ENCODE measurements around the gene COG6. TPM values are rescaled to one million over a fixed set of nuclear protein-coding genes. Genes with fewer than 3 reads are reported as not detected.

Gene COG6
- total and polyA plus RNA-seq, 2 of the 8 experiments (the other 6 are each of a cell fraction or from before 2014, with no cell fraction given) = 8.8 to 22.3 TPM

DNA sequence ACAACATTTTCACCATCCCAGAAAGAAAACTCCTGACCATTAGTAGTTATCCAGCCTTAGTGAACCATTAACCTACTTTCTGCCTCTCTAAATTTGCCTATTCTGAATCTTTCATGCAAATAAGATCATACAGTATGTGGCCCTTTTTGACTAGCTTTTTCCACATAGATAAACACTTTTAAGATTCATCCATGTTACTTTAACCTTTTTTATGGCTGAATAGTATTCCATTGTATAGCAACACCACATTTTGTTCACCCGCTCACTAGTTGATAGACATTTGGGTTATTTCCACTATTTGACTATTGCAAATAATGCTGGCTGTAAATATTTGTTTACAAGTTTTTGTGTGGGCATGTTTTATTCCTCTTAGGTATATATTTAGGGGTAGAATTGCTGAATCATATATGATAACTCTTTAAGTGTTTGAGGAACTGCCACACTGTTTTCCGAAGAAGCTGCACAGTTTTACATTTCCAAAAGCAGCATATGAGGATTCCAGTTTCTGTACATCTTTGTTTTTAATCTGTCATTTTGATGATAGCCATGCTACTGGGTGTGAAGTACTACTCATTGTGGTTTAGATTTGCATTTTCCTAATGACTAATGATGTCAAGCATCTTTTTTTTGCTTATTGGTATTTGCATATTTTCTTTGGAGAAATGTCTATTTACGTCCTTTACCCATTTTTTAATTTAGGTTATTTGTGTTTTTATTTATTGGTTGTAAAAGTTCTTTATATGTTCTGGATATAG is 17.1 kb downstream of the COG6 start:
- no peak overlapping the region for H3K14ac ChIP-seq (ENCODE audit: insufficient read length)
- no peak overlapping the region for H2BK15ac ChIP-seq (ENCODE audit: low read length)
- H3K23ac ChIP-seq (ENCODE audit: insufficient read length) = no peak overlapping the region
- H3K9me3 ChIP-seq (ENCODE audit: insufficient read depth in 2 of 2, low read depth in 1 of 2, low read length in 1 of 2) = no peaks in the 10 kb centered on the region
- no peaks in the 10 kb centered on the region for H3K23me2 ChIP-seq (ENCODE audit: low read depth, low read length)
- H4K20me1 ChIP-seq (replicated peaks in 1 of 2; ENCODE audit: control insufficient read depth in 1 of 2, insufficient read depth in 2 of 2, low read length in 2 of 2) = no peaks in the 10 kb centered on the region
- H3K27me3 ChIP-seq (replicated peaks in 1 of 4; ENCODE audit: control insufficient read depth in 3 of 4, extremely low read depth in 1 of 4, insufficient read depth in 3 of 4, low read length in 3 of 4) = no peaks in the 10 kb centered on the region
- no peak overlapping the region for H3K18ac ChIP-seq (ENCODE audit: extremely low read depth, low read length)
- no peak overlapping the region for H2BK12ac ChIP-seq (ENCODE audit: low read depth, low read length)
- TF ChIP-seq CBX5 (IDR thresholded peaks at IDR 0.05; ENCODE audit: low read depth, low read length) (no peak), KDM1A (IDR thresholded peaks at IDR 0.05; ENCODE audit: borderline replicate concordance, low read length) (0 out of 2 replicates have a peak, but pooled peaks have one; percentile 37)
- POLR2A ChIA-PET (ENCODE audit: partially characterized antibody) = no interaction called here
- no peak overlapping the region for H3K4me2 ChIP-seq (ENCODE audit: insufficient read depth in 1 of 2, low read depth in 2 of 2, low read length in 2 of 2)
- H3K56ac ChIP-seq (replicated peaks; ENCODE audit: insufficient read length, low read depth, low read length) = no peak overlapping the region
- H3K4me1 ChIP-seq (replicated peaks in 1 of 4; ENCODE audit: control insufficient read depth in 3 of 4, insufficient read depth in 4 of 4, low read length in 3 of 4) = no peaks in the 10 kb centered on the region
- no peak overlapping the region for H2BK5ac ChIP-seq (ENCODE audit: low read depth, low read length)
- no peak overlapping the region for H3K4ac ChIP-seq (replicated peaks; ENCODE audit: insufficient read length, low read depth, low read length)
- no peaks in the 10 kb centered on the region for H3K36me3 ChIP-seq (ENCODE audit: control insufficient read depth in 2 of 4, insufficient read depth in 4 of 4, low read length in 3 of 4)
- WGBS, 2 experiments (ENCODE audit: extremely low coverage in 1 of 2, insufficient coverage in 1 of 2, insufficient read length in 1 of 2, insufficient replicate concordance in 2 of 2, low coverage in 1 of 2, low lambda C conversion rate in 2 of 2, missing lambda C conversion rate in 1 of 2) = 90% methylated on average over 3 of the region's 3 CpGs; no CpG with 5 or more reads in 1 of the 2 experiments
- no peak overlapping the region for H3K4me3 ChIP-seq (ENCODE audit: extremely low read depth in 1 of 4, insufficient read depth in 2 of 4, low read depth in 3 of 4, low read length in 4 of 4)
- no peak overlapping the region for H3K27ac ChIP-seq (ENCODE audit: low read depth, low read length)
- H3K79me1 ChIP-seq (ENCODE audit: low read depth, low read length) = no peaks in the 10 kb centered on the region
- H3K9ac ChIP-seq (replicated peaks in 1 of 4; ENCODE audit: extremely low read depth in 1 of 4, low read depth in 3 of 4, low read length in 3 of 4) = no peak overlapping the region
- H2BK20ac ChIP-seq (ENCODE audit: low read length) = no peak overlapping the region
- H2BK120ac ChIP-seq (replicated peaks; ENCODE audit: low read depth, low read length) = no peak overlapping the region
- no peak for FAIRE-seq
- H2AK5ac ChIP-seq (ENCODE audit: low read depth, low read length) = no peak overlapping the region
- H2AFZ ChIP-seq (ENCODE audit: low read length) = no peak overlapping the region
- H4K8ac ChIP-seq (ENCODE audit: extremely low read depth, insufficient read depth, low read length) = no peak overlapping the region
- no peak overlapping the region for H4K5ac ChIP-seq (ENCODE audit: insufficient read length, low read depth, low read length)
- H4K91ac ChIP-seq (replicated peaks; ENCODE audit: insufficient read length, low read length) = no peak overlapping the region
- no peaks in the 10 kb centered on the region for H3K79me2 ChIP-seq (ENCODE audit: control insufficient read depth in 1 of 2, insufficient read depth in 2 of 2, low read length in 2 of 2)
- no peak for DNase-seq (ENCODE audit: low read depth in 1 of 2, low spot score in 2 of 2)
- CTCF ChIA-PET (ENCODE audit: partially characterized antibody) = no interaction called here
